ENCODE results near the gene LGALS3BP. TPM values are rescaled to one million over a fixed set of nuclear protein-coding genes. Genes with fewer than 3 reads are reported as not detected.

Gene LGALS3BP
- total RNA-seq, 2 donors from 2014 or later, result 123 to 213 TPM

GRCh38 chr17:78944026-78944425 is 35.7 kb downstream of the LGALS3BP start:
- DNase-seq (no peak), ATAC-seq (no peak)
- no peaks in the 10 kb centered on the region for H3K36me3 ChIP-seq (replicated peaks in 1 of 2; ENCODE audit: insufficient read depth in 1 of 2, low read depth in 2 of 2)
- intact Hi-C loops (cut with DNase I), result no loop called here
- peaks cover 19% of the 10 kb centered on the region for H3K4me1 ChIP-seq
- H3K9me3 ChIP-seq, result no peaks in the 10 kb centered on the region
- WGBS, 2 donors, result 82 to 90% methylated on average over 7 of the region's 7 CpGs
- no peak overlapping the region for H3K4me3 ChIP-seq
- no peak for TF ChIP-seq POLR2A (IDR thresholded peaks at IDR 0.05)
- no peak for TF ChIP-seq CTCF (IDR thresholded peaks at IDR 0.05)
- H3K27ac ChIP-seq, result no peak overlapping the region
- no peaks in the 10 kb centered on the region for H3K27me3 ChIP-seq

GRCh38 chr17:78940708-78941107 is 39.0 kb downstream of the LGALS3BP start:
- H3K4me1 ChIP-seq, result no peaks in the 10 kb centered on the region
- DNase-seq (no peak), ATAC-seq (no peak)
- TF ChIP-seq POLR2A (IDR thresholded peaks at IDR 0.05), result no peak
- TF ChIP-seq CTCF (IDR thresholded peaks at IDR 0.05), result no peak
- H3K4me3 ChIP-seq, result no peak overlapping the region
- no peaks in the 10 kb centered on the region for H3K27me3 ChIP-seq
- no peaks in the 10 kb centered on the region for H3K9me3 ChIP-seq
- H3K27ac ChIP-seq, result no peak overlapping the region
- no peaks in the 10 kb centered on the region for H3K36me3 ChIP-seq (replicated peaks in 1 of 2; ENCODE audit: insufficient read depth in 1 of 2, low read depth in 2 of 2)
- 70 to 87% methylated on average over 4 to 6 of the region's 6 CpGs for WGBS, 2 donors
- intact Hi-C loops (cut with DNase I), result no loop called here

- Histone ChIP-seq H3K36me3 (replicated peaks in 1 of 2; ENCODE audit: insufficient read depth in 1 of 2, low read depth in 2 of 2) (no peaks in the 10 kb centered on the region), H3K9me3 (no peaks in the 10 kb centered on the region), H3K27me3 (no peaks in the 10 kb centered on the region), H3K27ac (no peak overlapping the region), H3K4me1 (no peaks in the 10 kb centered on the region), H3K4me3 (no peak overlapping the region)
- WGBS, 2 donors, result 86 to 92% methylated on average over 5 of the region's 5 CpGs
- no peak for TF ChIP-seq POLR2A (IDR thresholded peaks at IDR 0.05)
- TF ChIP-seq CTCF (IDR thresholded peaks at IDR 0.05), result no peak
- no peak for DNase-seq
- intact Hi-C loops (cut with DNase I), result no loop called here
- no peak for ATAC-seq
Measured at GRCh38 chr17:78940258-78940657, 39.5 kb downstream of the LGALS3BP start.

GRCh38 chr17:78939615-78940014 is 40.1 kb downstream of the LGALS3BP start:
- intact Hi-C loops (cut with DNase I), result no loop called here
- DNase-seq (no peak), ATAC-seq (no peak)
- peaks cover 6% of the 10 kb centered on the region for H3K4me1 ChIP-seq
- no peak overlapping the region for H3K4me3 ChIP-seq
- no peaks in the 10 kb centered on the region for H3K36me3 ChIP-seq (replicated peaks in 1 of 2; ENCODE audit: insufficient read depth in 1 of 2, low read depth in 2 of 2)
- no peaks in the 10 kb centered on the region for H3K27me3 ChIP-seq
- H3K27ac ChIP-seq, result no peak overlapping the region
- 84 to 95% methylated on average over 6 of the region's 6 CpGs for WGBS, 2 donors
- TF ChIP-seq POLR2A (IDR thresholded peaks at IDR 0.05) (no peak), CTCF (IDR thresholded peaks at IDR 0.05) (no peak)
- no peaks in the 10 kb centered on the region for H3K9me3 ChIP-seq

- WGBS, 2 donors, result 81 to 88% methylated on average over 8 to 11 of the region's 11 CpGs
- Histone ChIP-seq H3K9me3 (no peaks in the 10 kb centered on the region), H3K27me3 (no peaks in the 10 kb centered on the region), H3K27ac (no peak overlapping the region), H3K4me1 (peaks cover 23% of the 10 kb centered on the region), H3K36me3 (replicated peaks in 1 of 2; ENCODE audit: insufficient read depth in 1 of 2, low read depth in 2 of 2) (no peaks in the 10 kb centered on the region), H3K4me3 (no peak overlapping the region)
- intact Hi-C loops (cut with DNase I), result no loop called here
- ATAC-seq (no peak), DNase-seq (no peak)
- TF ChIP-seq POLR2A (IDR thresholded peaks at IDR 0.05), result no peak
- TF ChIP-seq CTCF (IDR thresholded peaks at IDR 0.05), result no peak
Measured at GRCh38 chr17:78937561-78937960, 42.2 kb downstream of the LGALS3BP start.

Measured in body of pancreas (tissue), 4 donors.